IMR-90 (cell line): ENCODE measurements around the gene UBA5. TPM values are rescaled to one million over a fixed set of nuclear protein-coding genes. Genes with fewer than 3 reads are reported as not detected.

ENCODE experiments used
- ATAC-seq: fragments of 200-7000 bp; cut with Tn5 transposase; 2 replicates; pipeline ENCODE4 v1.9.1; 2020; ENCODE audit warnings: low read depth, mild to moderate bottlenecking, moderate library complexity
- BruUV-seq: library from RNA; stranded (reverse); fragments of 400-500 nt; replicated peaks from 2 replicates; lab custom pipeline; 2021; lab: Mats Ljungman, UMichigan
- CTCF ChIA-PET: fragments of 300-600 bp; formaldehyde crosslinking; extraction: SDS; loops from one replicate; lab custom pipeline; 2021; ENCODE audit warnings: antibody characterized with exemption; lab: Yijun Ruan, JAX
- POLR2A ChIA-PET: fragments of 300-600 bp; sonication (Branson Sonifier 250); formaldehyde crosslinking; loops from one replicate; lab custom pipeline; 2022; ENCODE audit warnings: antibody characterized with exemption; ENCODE audit not compliant: unreplicated experiment; lab: Charles Lee
- DNase-seq: peaks from one replicate; pipeline ENCODE4 v3.0.0; 2013
- H2AFZ ChIP-seq: replicated peaks from 2 replicates; pipeline ENCODE3; 2013; ENCODE audit warnings: low read length, mild to moderate bottlenecking; ENCODE audit not compliant: poor library complexity
- H2AK5ac ChIP-seq: 2 replicates; pipeline ENCODE4 v1.6.1; 2013; ENCODE audit warnings: low read depth, low read length, inconsistent platforms
- H2AK9ac ChIP-seq: replicated peaks from 2 replicates; pipeline ENCODE3; 2013; ENCODE audit warnings: mild to moderate bottlenecking, low read depth, low read length, moderate library complexity; ENCODE audit not compliant: poor library complexity
- H2BK120ac ChIP-seq: 2 replicates; pipeline ENCODE4 v1.6.1; 2013; ENCODE audit warnings: low read depth, low read length, inconsistent platforms
- H2BK15ac ChIP-seq: 3 replicates; pipeline ENCODE4 v1.6.1; 2013; ENCODE audit warnings: low read depth, low read length, inconsistent platforms
- H2BK20ac ChIP-seq: 2 replicates; pipeline ENCODE4 v1.6.1; 2013; ENCODE audit warnings: low read depth, mild to moderate bottlenecking, inconsistent platforms, low read length, moderate library complexity
- H2BK5ac ChIP-seq: 2 replicates; pipeline ENCODE4 v1.6.1; 2013; ENCODE audit warnings: mild to moderate bottlenecking, low read depth, low read length, inconsistent platforms; ENCODE audit not compliant: poor library complexity, severe bottlenecking
- H3K14ac ChIP-seq: replicated peaks from 2 replicates; pipeline ENCODE4 v1.6.1; 2013; ENCODE audit warnings: low read depth, low read length, inconsistent platforms
- H3K18ac ChIP-seq: 2 replicates; pipeline ENCODE4 v1.6.1; 2013; ENCODE audit warnings: low read depth, low read length, control low read depth
- H3K23ac ChIP-seq: 2 replicates; pipeline ENCODE4 v1.6.1; 2013; ENCODE audit warnings: low read depth, low read length, inconsistent platforms
- H3K27ac ChIP-seq: 2 replicates; pipeline ENCODE4 v1.5.1; 2013; ENCODE audit warnings: mild to moderate bottlenecking, control low read depth, low read length; ENCODE audit not compliant: insufficient read depth
- H3K27me3 ChIP-seq: 2 replicates; pipeline ENCODE4 v1.6.1; 2013; ENCODE audit warnings: low read length; ENCODE audit not compliant: control insufficient read depth, insufficient read depth
- H3K36me3 ChIP-seq: 2 replicates; pipeline ENCODE4 v1.6.1; 2013; ENCODE audit warnings: low read length, mixed read lengths; ENCODE audit not compliant: control insufficient read depth, insufficient read depth
- H3K4ac ChIP-seq: 2 replicates; pipeline ENCODE4 v1.6.1; 2013; ENCODE audit warnings: low read depth, low read length, inconsistent platforms
- H3K4me1 ChIP-seq: 2 replicates; pipeline ENCODE4 v1.6.1; 2013; ENCODE audit warnings: low read length, mixed read lengths; ENCODE audit not compliant: control insufficient read depth, insufficient read depth
- H3K4me2 ChIP-seq: 2 replicates; pipeline ENCODE4 v1.6.1; 2013; ENCODE audit warnings: low read depth, mild to moderate bottlenecking, control low read depth, low read length, moderate library complexity
- H3K4me3 ChIP-seq: 2 replicates; pipeline ENCODE4 v1.5.1; 2013; ENCODE audit warnings: low read depth, mild to moderate bottlenecking, control low read depth, low read length, moderate library complexity; ENCODE audit not compliant: insufficient read depth
- H3K56ac ChIP-seq: 2 replicates; pipeline ENCODE4 v1.6.1; 2013; ENCODE audit warnings: low read length, inconsistent platforms; ENCODE audit not compliant: insufficient read depth; ENCODE audit errors: extremely low read depth
- H3K79me1 ChIP-seq, 2 experiments: 2 replicates each; pipeline ENCODE4 v1.6.1; 2013; ENCODE audit warnings: low read length in 2 of 2, inconsistent platforms in 1 of 2, low read depth in 1 of 2
- H3K9ac ChIP-seq: 2 replicates; pipeline ENCODE4 v1.6.1; 2013; ENCODE audit warnings: low read depth, low read length, control low read depth
- H3K9me1 ChIP-seq: 2 replicates; pipeline ENCODE4 v1.6.1; 2013; ENCODE audit warnings: low read length, inconsistent platforms; ENCODE audit not compliant: insufficient read depth
- H3K9me3 ChIP-seq: 2 replicates; pipeline ENCODE4 v1.6.1; 2013; ENCODE audit warnings: low read length; ENCODE audit not compliant: control insufficient read depth, insufficient read depth
- H4K20me1 ChIP-seq: 2 replicates; pipeline ENCODE4 v1.6.1; 2013; ENCODE audit warnings: low read length, inconsistent platforms; ENCODE audit not compliant: insufficient read depth
- H4K5ac ChIP-seq: 2 replicates; pipeline ENCODE4 v1.6.1; 2013; ENCODE audit warnings: mild to moderate bottlenecking, low read depth, low read length, control low read depth
- H4K8ac ChIP-seq, 2 experiments: 2 replicates each; pipeline ENCODE4 v1.6.1; 2013; ENCODE audit warnings: low read depth in 2 of 2, low read length in 2 of 2, control low read depth in 1 of 2, inconsistent platforms in 1 of 2
- H4K91ac ChIP-seq: 2 replicates; pipeline ENCODE4 v1.6.1; 2013; ENCODE audit warnings: low read depth, low read length, inconsistent platforms; ENCODE audit not compliant: insufficient read depth
- CHD1 ChIP-seq: IDR thresholded peaks from 2 replicates; pipeline ENCODE4 v1.6.1; 2012; ENCODE audit warnings: low read depth, low read length, improper control_type of control experiment
- MAFK ChIP-seq: IDR thresholded peaks from 2 replicates; pipeline ENCODE4 v1.6.1; 2012; ENCODE audit warnings: low read depth, low read length, improper control_type of control experiment
- MAZ ChIP-seq: IDR thresholded peaks from 2 replicates; pipeline ENCODE4 v1.6.1; 2012; ENCODE audit warnings: low read depth, mild to moderate bottlenecking, low read length, improper control_type of control experiment, moderate library complexity, borderline replicate concordance
- NFE2L2 ChIP-seq: fragments of 150-350 bp; IDR thresholded peaks from 2 replicates; pipeline ENCODE4 v1.6.1; 2016; ENCODE audit warnings: low read depth, mild to moderate bottlenecking, low read length
- WGBS, 2 experiments: methylation state at CpG; one replicate each; pipeline versions ENCODE4 v1.1.5 to v1.1.7; 2013; ENCODE audit warnings: missing lambda C conversion rate in 2 of 2; ENCODE audit not compliant: insufficient read length in 1 of 2; ENCODE audit errors: extremely low coverage in 2 of 2; 5-methylcytosine and 5-hydroxymethylcytosine counted together
- dilution Hi-C: fragments of 300-500 bp; cut with HindIII; formaldehyde crosslinking; loops from one replicate; pipeline ENCODE4 v1.14.3; 2018; ENCODE audit warnings: low sequenced_read_pairs; ENCODE audit not compliant: unreplicated experiment
- in situ Hi-C: fragments of 300-500 bp; cut with MboI; formaldehyde crosslinking; loops from 3 replicates; pipeline ENCODE4 v1.14.3; 2019; ENCODE audit warnings: low sequenced_read_pairs, inconsistent platforms, mixed read lengths
- intact Hi-C: fragments of 100-400 bp; cut with micrococcal nuclease; formaldehyde crosslinking; loops from 2 replicates; pipeline ENCODE4 v1.10.0; 2022
- polyA plus RNA-seq, 3 experiments: library from polyadenylated mRNA; depleted of rRNA; stranded (reverse); fragments of >200 nt; gene quantifications; 2 replicates each; pipeline ENCODE4 v1.2.3, GENCODE V29; 2012; ENCODE audit warnings: low replicate concordance in 1 of 3
- total RNA-seq: library from RNA; depleted of rRNA; stranded (reverse); fragments of >200 nt; gene quantifications from 2 replicates; pipeline ENCODE4 v1.2.3, GENCODE V29; 2012
- TF ChIP-seq, protein P1 (sequence below): fragments of 150-350 bp; IDR thresholded peaks from 2 replicates; pipeline ENCODE4 v1.6.1; 2017; ENCODE audit warnings: mild to moderate bottlenecking, antibody characterized with exemption, low read length, low read depth
- TF ChIP-seq, protein P2 (sequence below): fragments of 150-350 bp; IDR thresholded peaks from 2 replicates; pipeline ENCODE4 v1.6.1; 2016; ENCODE audit warnings: low read depth, mild to moderate bottlenecking, low read length, moderate library complexity, borderline replicate concordance

UBA5 gene
- total and polyA plus RNA-seq, 2 of the 4 experiments (the other 2 are of a cell fraction) = 20.3 to 30.4 TPM

DNA sequence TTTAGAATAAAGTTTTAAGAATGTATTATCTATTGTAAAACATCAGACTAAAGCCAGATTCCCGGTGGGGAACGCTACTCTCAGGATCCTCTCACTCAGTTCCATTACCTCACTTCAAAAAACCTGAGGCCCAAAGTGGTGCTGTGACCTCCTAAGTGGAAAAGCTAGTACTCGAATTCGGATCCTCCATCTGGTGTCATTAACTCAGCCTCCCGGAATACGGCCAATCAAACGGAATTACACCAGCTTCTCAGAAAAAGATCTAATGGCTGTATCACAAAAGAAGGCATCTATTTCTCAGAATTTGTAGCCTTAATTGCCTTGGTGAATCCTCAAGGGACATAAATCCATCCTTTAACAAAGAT lies 1.1 kb upstream of the UBA5 start:
- dilution Hi-C loops (no loop called here), in situ Hi-C loops (no loop called here), intact Hi-C loops (loop anchor here (5.0 kb wide), 1 partner anchor 122 kb away; no protein-coding TSS in a partner anchor)
- Histone ChIP-seq H3K27ac (peak overlapping the region; percentile 17), H3K4me1 (peaks cover 3% of the 10 kb centered on the region; the same call in 1 of the 2 replicates), H4K91ac (no peak overlapping the region), H2BK120ac (no peak overlapping the region; the same call in 1 of the 2 replicates), H2AK5ac (peak overlapping the region; percentile 1; the same call in 1 of the 2 replicates), H2AFZ (peak overlapping the region; percentile 97), H4K20me1 (no peaks in the 10 kb centered on the region), H2BK20ac (0 out of 2 replicates have a peak overlapping the region, but pooled peaks have one; percentile 20), H4K5ac (peak overlapping the region; percentile 32), H3K9me1 (0 out of 2 replicates have a peak, but pooled peaks cover 5% of the 10 kb centered on the region), H3K79me1 (peaks cover 6 to 46% of the 10 kb centered on the region in 2 experiments; a peak in 3 of 4 replicates), H3K18ac (no peak overlapping the region), H3K14ac (peak overlapping the region; percentile 29), H2AK9ac (no peak overlapping the region), H3K56ac (peak overlapping the region; percentile 55; the same call in 1 of the 2 replicates), H3K4me2 (peak overlapping the region; percentile 88), H3K4me3 (peak overlapping the region; percentile 84), H3K36me3 (peaks cover 2% of the 10 kb centered on the region; the same call in 1 of the 2 replicates), H3K27me3 (no peaks in the 10 kb centered on the region), H3K4ac (peak overlapping the region; percentile 0; the same call in 1 of the 2 replicates), H3K9me3 (no peaks in the 10 kb centered on the region), H3K23ac (peak overlapping the region; percentile 14), H3K9ac (peak overlapping the region; percentile 86), H2BK15ac (peak overlapping the region; percentile 2; the same call in 1 of the 3 replicates), H4K8ac (peak overlapping the region; percentile 81 to 92), H2BK5ac (peak overlapping the region; percentile 46)
- TF ChIP-seq, protein P1, sequence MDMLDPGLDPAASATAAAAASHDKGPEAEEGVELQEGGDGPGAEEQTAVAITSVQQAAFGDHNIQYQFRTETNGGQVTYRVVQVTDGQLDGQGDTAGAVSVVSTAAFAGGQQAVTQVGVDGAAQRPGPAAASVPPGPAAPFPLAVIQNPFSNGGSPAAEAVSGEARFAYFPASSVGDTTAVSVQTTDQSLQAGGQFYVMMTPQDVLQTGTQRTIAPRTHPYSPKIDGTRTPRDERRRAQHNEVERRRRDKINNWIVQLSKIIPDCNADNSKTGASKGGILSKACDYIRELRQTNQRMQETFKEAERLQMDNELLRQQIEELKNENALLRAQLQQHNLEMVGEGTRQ = no peak
- TF ChIP-seq CHD1 (no peak), NFE2L2 (no peak), MAFK (no peak), MAZ (no peak)
- TF ChIP-seq, protein P2, sequence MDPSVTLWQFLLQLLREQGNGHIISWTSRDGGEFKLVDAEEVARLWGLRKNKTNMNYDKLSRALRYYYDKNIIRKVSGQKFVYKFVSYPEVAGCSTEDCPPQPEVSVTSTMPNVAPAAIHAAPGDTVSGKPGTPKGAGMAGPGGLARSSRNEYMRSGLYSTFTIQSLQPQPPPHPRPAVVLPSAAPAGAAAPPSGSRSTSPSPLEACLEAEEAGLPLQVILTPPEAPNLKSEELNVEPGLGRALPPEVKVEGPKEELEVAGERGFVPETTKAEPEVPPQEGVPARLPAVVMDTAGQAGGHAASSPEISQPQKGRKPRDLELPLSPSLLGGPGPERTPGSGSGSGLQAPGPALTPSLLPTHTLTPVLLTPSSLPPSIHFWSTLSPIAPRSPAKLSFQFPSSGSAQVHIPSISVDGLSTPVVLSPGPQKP = no peak
- POLR2A ChIA-PET = no interaction called here
- no TSS peak for BruUV-seq
- CTCF ChIA-PET = interaction anchor here (0.5 to 1.2 kb wide), 5 partner anchors 9 to 66 kb away, joined by 3 to 9 read pairs (median 3); no protein-coding TSS in a partner anchor
- DNase-seq (no peak), ATAC-seq (0 out of 2 replicates have a peak, but pooled peaks have one; percentile 1)
- WGBS, 2 experiments = 20% methylated on average over 1 of the region's 7 CpGs; no CpG with 5 or more reads in 1 of the 2 experiments
